Suprapubic skin (tissue), 4 donors: ENCODE results near the gene MICU1. TPM values are rescaled to one million over a fixed set of nuclear protein-coding genes. Genes with fewer than 3 reads are reported as not detected.

Experiments
- DNase-seq, 2 donors: peaks; one replicate each; pipeline ENCODE4 v3.0.0-alpha.2; 2019; ENCODE audit warnings: low spot score in 2 of 2
- H3K27ac ChIP-seq: fragments of 200-600 bp; sonication (generic); one replicate; pipeline ENCODE4 v1.5.1; 2019
- H3K27me3 ChIP-seq: fragments of 200-600 bp; sonication (generic); one replicate; pipeline ENCODE4 v1.5.1; 2019
- H3K36me3 ChIP-seq: fragments of 200-600 bp; sonication (generic); one replicate; pipeline ENCODE4 v1.5.1; 2019
- H3K4me1 ChIP-seq: fragments of 200-600 bp; sonication (generic); one replicate; pipeline ENCODE4 v1.5.1; 2019
- H3K4me3 ChIP-seq: fragments of 200-600 bp; sonication (generic); one replicate; pipeline ENCODE4 v1.5.1; 2019; ENCODE audit warnings: mild to moderate bottlenecking
- H3K9me3 ChIP-seq: fragments of 200-600 bp; sonication (generic); one replicate; pipeline ENCODE4 v1.5.1; 2019
- EP300 ChIP-seq: sonication (generic); formaldehyde crosslinking; IDR thresholded peaks from one replicate; pipeline ENCODE4 v1.6.1; 2017; ENCODE audit warnings: antibody characterized with exemption
- POLR2A ChIP-seq, 2 donors: fragments of 450-650 bp; IDR thresholded peaks; one replicate each; pipeline ENCODE4 v1.6.1; 2017; ENCODE audit warnings: antibody characterized with exemption in 2 of 2, mild to moderate bottlenecking in 2 of 2, moderate library complexity in 2 of 2
- POLR2AphosphoS5 ChIP-seq, 3 donors: sonication (generic); formaldehyde crosslinking; IDR thresholded peaks; one replicate each; pipeline ENCODE4 v1.6.1; 2017; ENCODE audit warnings: antibody characterized with exemption in 3 of 3
- WGBS: methylation state at CpG from one replicate; pipeline ENCODE4 v1.1.5; 2018; 5-methylcytosine and 5-hydroxymethylcytosine counted together
- total RNA-seq, 4 donors: library from RNA; depleted of rRNA; stranded (reverse); fragments of >200 nt; gene quantifications; one replicate each; pipeline ENCODE4 v1.1.0, GENCODE V29; 2016
- TF ChIP-seq, protein P1 (sequence below), 2 donors: fragments of 200-600 bp in 1 of 2; fragments of 450-650 bp in 1 of 2; sonication (generic) in 1 of 2; IDR thresholded peaks; one replicate each; pipeline ENCODE4 v1.5.1; 2016 to 2019; ENCODE audit warnings: antibody characterized with exemption in 2 of 2, mild to moderate bottlenecking in 1 of 2, moderate library complexity in 1 of 2

The MICU1 gene
- total RNA-seq, 4 donors from 2014 or later: 34.1 to 37.6 (median 35.6) TPM

DNA sequence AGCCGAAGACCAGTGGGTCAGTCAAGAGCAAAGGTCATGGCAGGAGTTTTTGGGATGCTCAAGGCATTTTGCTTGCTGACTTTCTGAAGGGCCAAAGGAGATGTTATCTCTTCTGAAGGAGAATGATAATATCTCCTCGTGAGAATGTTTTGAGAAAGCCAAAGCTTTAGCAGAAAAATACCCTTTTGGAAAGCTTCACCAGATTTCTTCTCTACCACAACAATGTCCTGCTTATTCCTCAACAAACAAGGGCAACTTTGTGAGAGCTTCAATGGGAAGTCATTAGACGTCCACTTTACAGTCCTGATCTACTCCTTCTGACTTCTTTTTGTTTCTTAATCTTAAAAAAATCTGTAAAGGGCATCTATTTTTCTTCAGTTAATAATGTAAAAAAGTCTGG, 138.4 kb downstream of the MICU1 start:
- no peak for TF ChIP-seq POLR2A (IDR thresholded peaks at IDR 0.05)
- TF ChIP-seq POLR2AphosphoS5 (IDR thresholded peaks at IDR 0.05): no peak
- no peak for TF ChIP-seq EP300
- TF ChIP-seq, protein P1, sequence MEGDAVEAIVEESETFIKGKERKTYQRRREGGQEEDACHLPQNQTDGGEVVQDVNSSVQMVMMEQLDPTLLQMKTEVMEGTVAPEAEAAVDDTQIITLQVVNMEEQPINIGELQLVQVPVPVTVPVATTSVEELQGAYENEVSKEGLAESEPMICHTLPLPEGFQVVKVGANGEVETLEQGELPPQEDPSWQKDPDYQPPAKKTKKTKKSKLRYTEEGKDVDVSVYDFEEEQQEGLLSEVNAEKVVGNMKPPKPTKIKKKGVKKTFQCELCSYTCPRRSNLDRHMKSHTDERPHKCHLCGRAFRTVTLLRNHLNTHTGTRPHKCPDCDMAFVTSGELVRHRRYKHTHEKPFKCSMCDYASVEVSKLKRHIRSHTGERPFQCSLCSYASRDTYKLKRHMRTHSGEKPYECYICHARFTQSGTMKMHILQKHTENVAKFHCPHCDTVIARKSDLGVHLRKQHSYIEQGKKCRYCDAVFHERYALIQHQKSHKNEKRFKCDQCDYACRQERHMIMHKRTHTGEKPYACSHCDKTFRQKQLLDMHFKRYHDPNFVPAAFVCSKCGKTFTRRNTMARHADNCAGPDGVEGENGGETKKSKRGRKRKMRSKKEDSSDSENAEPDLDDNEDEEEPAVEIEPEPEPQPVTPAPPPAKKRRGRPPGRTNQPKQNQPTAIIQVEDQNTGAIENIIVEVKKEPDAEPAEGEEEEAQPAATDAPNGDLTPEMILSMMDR (IDR thresholded peaks at IDR 0.05): no peak
- H3K27ac ChIP-seq: no peak overlapping the region
- H3K4me1 ChIP-seq: no peaks in the 10 kb centered on the region
- H3K27me3 ChIP-seq: no peaks in the 10 kb centered on the region
- no peak for DNase-seq
- no peaks in the 10 kb centered on the region for H3K36me3 ChIP-seq
- no peak overlapping the region for H3K4me3 ChIP-seq
- WGBS: 77% methylated on average over 3 of the region's 3 CpGs
- H3K9me3 ChIP-seq: no peaks in the 10 kb centered on the region

DNA sequence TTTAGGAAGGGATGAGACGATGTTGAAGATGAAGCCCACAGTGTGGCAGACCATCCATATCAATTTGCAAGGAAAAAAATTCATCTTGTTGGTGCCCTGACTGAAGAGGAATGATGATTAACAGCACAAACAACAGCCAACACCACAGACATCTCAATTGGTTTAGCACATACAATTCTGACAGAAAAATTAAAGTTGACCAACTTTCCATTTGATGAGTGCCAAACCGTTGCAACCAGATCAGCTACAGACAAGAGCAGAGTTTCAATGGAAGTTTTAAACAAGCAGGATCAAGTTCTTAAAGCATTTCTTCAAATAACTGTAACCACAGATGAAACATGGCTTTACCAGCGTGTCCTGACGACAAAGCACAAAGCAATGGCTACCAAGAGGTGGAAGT, 138.8 kb downstream of the MICU1 start:
- Histone ChIP-seq H3K27ac (no peak overlapping the region), H3K36me3 (no peaks in the 10 kb centered on the region), H3K4me3 (no peak overlapping the region), H3K4me1 (no peaks in the 10 kb centered on the region), H3K9me3 (no peaks in the 10 kb centered on the region), H3K27me3 (no peaks in the 10 kb centered on the region)
- WGBS: 86% methylated on average over 4 of the region's 4 CpGs
- TF ChIP-seq, protein P1 (IDR thresholded peaks at IDR 0.05): no peak
- TF ChIP-seq EP300: no peak
- TF ChIP-seq POLR2AphosphoS5 (IDR thresholded peaks at IDR 0.05): no peak
- TF ChIP-seq POLR2A (IDR thresholded peaks at IDR 0.05): no peak
- no peak for DNase-seq

DNA sequence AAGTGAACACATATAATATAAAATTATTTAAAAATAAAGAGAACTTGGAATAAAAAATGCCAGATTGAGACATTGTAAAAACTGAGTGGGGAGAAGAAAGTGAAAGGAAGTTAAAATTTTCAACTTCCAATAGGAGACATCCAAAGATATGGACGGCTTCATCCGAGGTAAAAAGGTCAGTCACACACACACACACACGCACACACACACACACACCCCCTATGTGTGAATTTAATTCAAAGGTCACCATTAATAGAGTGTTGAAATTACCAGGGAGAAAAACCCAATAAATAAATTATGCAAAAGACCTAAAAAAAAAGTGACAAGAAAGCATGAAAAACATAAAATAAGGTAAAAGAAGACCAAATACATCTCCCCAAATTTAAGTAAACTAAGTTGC, 140.2 kb downstream of the MICU1 start:
- no peaks in the 10 kb centered on the region for H3K4me1 ChIP-seq
- H3K9me3 ChIP-seq: no peaks in the 10 kb centered on the region
- no peaks in the 10 kb centered on the region for H3K36me3 ChIP-seq
- H3K4me3 ChIP-seq: no peak overlapping the region
- TF ChIP-seq POLR2A (IDR thresholded peaks at IDR 0.05): no peak
- no peak for TF ChIP-seq EP300
- TF ChIP-seq, protein P1 (IDR thresholded peaks at IDR 0.05): no peak
- TF ChIP-seq POLR2AphosphoS5 (IDR thresholded peaks at IDR 0.05): no peak
- H3K27me3 ChIP-seq: no peaks in the 10 kb centered on the region
- WGBS: 78% methylated on average over 3 of the region's 3 CpGs
- DNase-seq: no peak
- H3K27ac ChIP-seq: no peak overlapping the region

DNA sequence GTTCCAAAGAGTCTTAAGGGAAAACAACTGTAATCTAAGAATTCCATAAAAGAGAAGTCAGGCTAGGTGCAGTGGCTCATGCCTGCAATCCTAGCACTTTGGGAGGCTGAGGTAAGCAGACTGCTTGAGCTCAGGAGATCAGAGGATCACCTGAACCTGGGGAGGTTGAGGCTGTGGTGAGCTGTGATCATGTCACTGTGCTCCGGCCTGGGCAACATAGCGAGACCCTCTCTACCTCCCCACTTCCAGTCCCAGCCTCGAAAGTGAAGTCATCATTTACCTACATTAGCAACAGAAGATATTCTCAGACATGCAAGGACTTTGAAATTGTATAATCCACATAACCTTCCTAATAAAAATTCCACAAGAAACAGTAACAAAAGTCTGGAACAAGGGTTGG, 141.4 kb downstream of the MICU1 start:
- Histone ChIP-seq H3K27ac (no peak overlapping the region), H3K27me3 (no peaks in the 10 kb centered on the region), H3K36me3 (no peaks in the 10 kb centered on the region), H3K9me3 (no peaks in the 10 kb centered on the region), H3K4me1 (no peaks in the 10 kb centered on the region), H3K4me3 (no peak overlapping the region)
- WGBS: 89% methylated on average over 3 of the region's 3 CpGs
- no peak for DNase-seq
- TF ChIP-seq, protein P1 (IDR thresholded peaks at IDR 0.05): no peak
- TF ChIP-seq POLR2AphosphoS5 (IDR thresholded peaks at IDR 0.05) (no peak), POLR2A (IDR thresholded peaks at IDR 0.05) (no peak), EP300 (no peak)

DNA sequence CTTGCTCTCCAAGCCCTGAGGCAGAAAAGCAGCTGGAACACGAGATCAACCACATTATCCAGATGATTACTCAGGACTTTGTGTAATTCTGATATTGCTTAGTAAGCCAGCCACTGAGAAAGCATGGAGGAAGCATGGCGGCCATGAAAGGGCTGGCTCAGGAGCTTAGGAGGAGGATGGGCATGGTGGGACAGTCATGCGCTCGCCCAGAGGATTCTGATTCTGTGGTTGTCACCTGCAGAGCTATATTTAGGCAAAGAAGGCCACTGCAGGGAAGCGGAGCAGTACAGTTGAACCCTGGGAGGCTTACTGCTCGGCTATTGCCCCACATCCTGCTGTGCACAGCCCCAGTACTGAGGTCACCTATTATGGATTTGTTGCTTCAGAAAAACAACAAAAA, 142.4 kb downstream of the MICU1 start:
- WGBS: 91% methylated on average over 5 of the region's 6 CpGs
- Histone ChIP-seq H3K36me3 (no peaks in the 10 kb centered on the region), H3K27ac (no peak overlapping the region), H3K4me3 (no peak overlapping the region), H3K27me3 (no peaks in the 10 kb centered on the region), H3K9me3 (no peaks in the 10 kb centered on the region), H3K4me1 (no peaks in the 10 kb centered on the region)
- TF ChIP-seq, protein P1 (IDR thresholded peaks at IDR 0.05): no peak
- no peak for DNase-seq
